ENCODE measurements around the gene SKAP1.

Gene SKAP1

DNA sequence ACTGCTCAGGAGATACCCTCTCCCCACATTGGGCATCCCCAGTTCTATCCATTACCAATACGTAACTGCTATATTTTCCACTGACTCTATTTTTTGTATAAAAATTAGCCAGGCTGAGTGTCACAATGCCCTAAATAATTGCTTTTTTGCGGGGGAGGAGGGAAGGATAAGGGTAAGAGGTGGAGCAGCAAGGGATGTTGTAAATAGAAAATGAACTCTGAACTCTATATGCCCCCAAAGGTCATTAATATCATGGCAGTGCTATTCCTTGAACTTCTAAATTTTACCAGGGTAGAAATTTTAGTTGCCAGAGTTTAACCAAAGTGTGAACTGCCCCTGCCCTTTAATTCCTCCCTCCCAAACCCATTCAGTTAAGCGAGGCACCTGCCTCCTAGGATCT lies 118.7 kb downstream of the SKAP1 start:
- Mint-ChIP-seq H3K36me3 (ENCODE audit: low read depth) (no peaks in the 10 kb centered on the region), H3K9me3 (no peaks in the 10 kb centered on the region), H3K4me3 (peak overlapping the region; percentile 77), H3K4me1 (peaks cover 72% of the 10 kb centered on the region), H3K27me3 (ENCODE audit: low read depth, poor library complexity) (peaks cover 3% of the 10 kb centered on the region), H3K27ac (peak overlapping the region; percentile 91)
- TF ChIP-seq CTCF (IDR thresholded peaks at IDR 0.05), result no peak
- no peak for DNase-seq

DNA sequence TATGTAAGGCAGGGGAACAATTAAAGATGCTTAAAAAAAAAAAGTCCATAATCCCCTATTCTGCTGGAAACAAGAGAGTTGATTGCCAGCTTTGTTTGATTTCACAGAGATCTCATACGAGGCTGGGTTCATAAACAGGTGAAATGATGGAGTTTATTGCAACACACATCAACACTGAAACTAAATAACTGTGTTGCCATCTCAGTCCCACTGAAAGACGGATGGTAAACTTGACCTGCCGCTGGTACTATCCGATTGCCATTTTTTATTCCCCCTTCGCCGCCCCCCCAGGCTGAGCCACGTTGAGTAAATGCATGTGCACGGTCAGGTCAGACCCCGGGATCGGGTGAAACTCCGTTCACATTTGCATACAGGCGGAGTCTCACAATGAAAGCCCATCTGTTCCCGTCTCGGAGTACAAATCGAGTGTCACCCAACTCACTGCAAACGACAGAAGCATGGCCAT lies 119.2 kb downstream of the SKAP1 start:
- H3K27me3 Mint-ChIP-seq (ENCODE audit: low read depth, poor library complexity), result peaks cover 3% of the 10 kb centered on the region
- no peak for TF ChIP-seq CTCF (IDR thresholded peaks at IDR 0.05)
- H3K27ac Mint-ChIP-seq, result peak overlapping the region; percentile 91
- peak overlapping the region; percentile 77 for H3K4me3 Mint-ChIP-seq
- H3K9me3 Mint-ChIP-seq, result no peaks in the 10 kb centered on the region
- peaks cover 77% of the 10 kb centered on the region for H3K4me1 Mint-ChIP-seq
- no peaks in the 10 kb centered on the region for H3K36me3 Mint-ChIP-seq (ENCODE audit: low read depth)
- peak; percentile 79 for DNase-seq

DNA sequence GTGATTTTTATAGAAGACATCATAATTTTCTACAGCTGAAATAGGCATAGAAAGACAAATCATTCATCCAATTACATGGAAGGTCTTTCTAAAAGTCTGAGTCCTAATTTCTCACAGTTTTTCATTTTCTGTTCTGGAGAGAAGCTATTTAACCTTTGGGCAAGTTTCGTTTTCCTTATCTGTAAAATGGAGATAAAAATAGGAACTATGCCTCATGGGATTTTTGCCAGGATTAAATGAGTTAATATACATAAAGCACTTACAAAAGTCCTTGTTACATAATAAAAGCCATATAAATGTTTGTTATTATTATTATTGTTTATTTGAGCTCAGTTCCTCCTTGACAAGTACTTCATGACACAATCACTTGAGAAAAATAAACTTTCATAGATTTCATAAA lies 121.4 kb downstream of the SKAP1 start:
- no peak for TF ChIP-seq CTCF (IDR thresholded peaks at IDR 0.05)
- H3K27me3 Mint-ChIP-seq (ENCODE audit: low read depth, poor library complexity), result no peaks in the 10 kb centered on the region
- no peaks in the 10 kb centered on the region for H3K9me3 Mint-ChIP-seq
- DNase-seq, result no peak
- H3K4me1 Mint-ChIP-seq, result peaks cover 67% of the 10 kb centered on the region
- no peaks in the 10 kb centered on the region for H3K36me3 Mint-ChIP-seq (ENCODE audit: low read depth)
- H3K4me3 Mint-ChIP-seq, result no peak overlapping the region
- H3K27ac Mint-ChIP-seq, result no peak overlapping the region

DNA sequence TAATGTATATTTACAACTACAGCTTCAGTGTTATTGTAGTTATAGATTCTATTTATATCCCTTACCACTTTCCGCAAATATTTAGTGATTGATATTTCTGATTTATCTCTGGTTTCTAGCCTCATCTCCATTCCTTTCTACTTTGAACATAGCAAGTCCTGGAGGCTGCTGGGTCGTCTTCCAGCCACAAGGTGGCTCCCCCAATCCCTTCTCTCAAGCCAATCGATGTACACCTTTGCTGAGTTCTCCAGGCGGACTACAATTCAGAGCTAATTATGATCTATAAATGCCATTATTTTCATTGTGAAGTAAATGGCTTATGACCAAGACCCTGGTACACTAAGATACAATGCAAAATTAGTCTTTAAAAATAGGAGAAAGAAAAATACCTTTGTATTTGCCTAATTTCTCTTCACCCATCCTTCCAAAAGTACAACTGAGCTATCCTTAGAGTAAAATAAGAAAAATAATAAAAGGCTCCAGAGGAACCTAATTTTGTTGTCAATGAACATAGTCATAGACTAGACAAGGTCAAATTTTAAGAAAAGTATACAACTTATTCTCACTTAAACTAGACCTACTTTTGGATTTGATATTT lies 122.1 kb downstream of the SKAP1 start:
- no peaks in the 10 kb centered on the region for H3K27me3 Mint-ChIP-seq (ENCODE audit: low read depth, poor library complexity)
- H3K9me3 Mint-ChIP-seq, result no peaks in the 10 kb centered on the region
- peak overlapping the region; percentile 68 for H3K4me3 Mint-ChIP-seq
- H3K4me1 Mint-ChIP-seq, result peaks cover 60% of the 10 kb centered on the region
- H3K36me3 Mint-ChIP-seq (ENCODE audit: low read depth), result no peaks in the 10 kb centered on the region
- peak; percentile 92 for TF ChIP-seq CTCF (IDR thresholded peaks at IDR 0.05)
- no peak overlapping the region for H3K27ac Mint-ChIP-seq
- DNase-seq, result peak; percentile 61

DNA sequence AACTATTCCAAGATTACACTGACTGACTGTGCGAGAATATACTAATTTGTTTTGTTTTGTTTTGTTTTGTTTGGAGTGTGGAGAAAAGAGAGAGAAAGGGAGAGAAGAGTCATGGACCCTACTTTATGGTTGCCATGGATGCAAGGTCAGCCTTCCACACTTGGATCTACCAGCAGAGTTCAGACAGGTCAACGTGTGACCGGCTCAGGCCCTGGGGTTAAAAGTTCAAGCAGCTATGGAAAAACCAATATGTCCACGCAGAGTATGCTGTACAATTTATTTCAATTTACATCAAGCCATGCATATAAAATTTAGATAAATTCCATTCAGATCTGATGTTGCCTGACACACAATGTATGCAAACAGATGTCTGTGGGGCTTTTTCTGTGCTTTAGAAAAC lies 122.8 kb downstream of the SKAP1 start:
- H3K27me3 Mint-ChIP-seq (ENCODE audit: low read depth, poor library complexity), result no peaks in the 10 kb centered on the region
- no peaks in the 10 kb centered on the region for H3K9me3 Mint-ChIP-seq
- no peak overlapping the region for H3K27ac Mint-ChIP-seq
- peak; percentile 29 for DNase-seq
- H3K36me3 Mint-ChIP-seq (ENCODE audit: low read depth), result no peaks in the 10 kb centered on the region
- peak overlapping the region; percentile 68 for H3K4me3 Mint-ChIP-seq
- TF ChIP-seq CTCF (IDR thresholded peaks at IDR 0.05), result no peak
- peaks cover 59% of the 10 kb centered on the region for H3K4me1 Mint-ChIP-seq

DNA sequence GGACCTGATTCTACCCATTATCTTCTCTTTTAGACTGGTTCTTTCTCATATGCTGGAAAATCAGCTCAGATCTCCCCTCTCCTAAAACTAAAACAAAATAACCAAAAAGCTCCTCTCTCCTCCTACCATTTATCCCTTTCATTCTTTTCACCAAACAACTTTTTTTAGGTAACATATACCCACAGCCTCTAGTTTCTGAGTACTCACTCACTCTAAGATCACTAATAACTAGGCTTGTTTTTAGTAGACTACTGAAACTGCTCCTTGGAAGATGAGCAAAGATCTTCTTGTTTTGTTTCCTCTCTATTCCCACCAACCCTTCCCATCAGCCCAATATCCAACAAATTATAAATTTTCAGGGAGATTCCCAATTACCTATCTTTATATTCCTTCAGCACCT lies 129.0 kb downstream of the SKAP1 start:
- Mint-ChIP-seq H3K9me3 (no peaks in the 10 kb centered on the region), H3K4me1 (peaks cover 25% of the 10 kb centered on the region), H3K36me3 (ENCODE audit: low read depth) (no peaks in the 10 kb centered on the region), H3K27ac (no peak overlapping the region), H3K4me3 (no peak overlapping the region), H3K27me3 (ENCODE audit: low read depth, poor library complexity) (no peaks in the 10 kb centered on the region)
- DNase-seq, result no peak
- TF ChIP-seq CTCF (IDR thresholded peaks at IDR 0.05), result no peak

All from nephron progenitor cell (in vitro differentiated cells).